Rectal smooth muscle tissue (tissue), 1 donor: Measurements from ENCODE around the gene GRM7.

Source experiments
- H3K27ac ChIP-seq: one replicate; pipeline ENCODE4 v1.7.0; 2013; ENCODE audit warnings: low read depth, low read length, inconsistent platforms
- H3K27me3 ChIP-seq: one replicate; pipeline ENCODE4 v1.7.0; 2013; ENCODE audit warnings: low read length; ENCODE audit not compliant: control insufficient read depth, insufficient read depth
- H3K36me3 ChIP-seq: one replicate; pipeline ENCODE4 v1.7.0; 2013; ENCODE audit warnings: low read length; ENCODE audit not compliant: control insufficient read depth, insufficient read depth
- H3K4me1 ChIP-seq: one replicate; pipeline ENCODE4 v1.7.0; 2013; ENCODE audit warnings: low read length; ENCODE audit not compliant: control insufficient read depth, insufficient read depth
- H3K4me3 ChIP-seq: one replicate; pipeline ENCODE4 v1.7.0; 2013; ENCODE audit warnings: low read length
- H3K9ac ChIP-seq: one replicate; pipeline ENCODE4 v1.7.0; 2013; ENCODE audit warnings: low read length

The GRM7 gene

DNA sequence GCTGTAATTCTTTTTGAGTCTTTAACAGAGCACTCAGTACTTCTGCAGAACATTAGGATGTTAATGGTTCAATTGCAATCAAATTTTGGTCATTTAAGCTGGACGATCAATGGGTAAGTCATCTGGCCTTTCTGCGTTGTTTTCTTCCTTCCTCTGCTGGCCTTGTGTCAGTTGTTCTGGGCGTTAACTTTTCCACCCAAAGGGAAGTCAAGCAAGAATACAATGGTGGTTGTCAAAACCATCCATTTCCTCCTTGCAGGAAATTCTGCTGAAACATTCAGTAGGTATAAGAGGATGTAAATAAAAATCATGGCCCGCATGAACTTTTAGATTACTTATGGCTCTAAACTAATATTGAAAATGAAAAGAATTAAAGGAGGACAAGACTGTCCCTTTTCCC is 584.0 kb downstream of the GRM7 start:
- Histone ChIP-seq H3K36me3 (no peaks in the 10 kb centered on the region), H3K9ac (no peak overlapping the region), H3K4me1 (no peaks in the 10 kb centered on the region), H3K27ac (no peak overlapping the region), H3K4me3 (no peak overlapping the region), H3K27me3 (no peaks in the 10 kb centered on the region)

DNA sequence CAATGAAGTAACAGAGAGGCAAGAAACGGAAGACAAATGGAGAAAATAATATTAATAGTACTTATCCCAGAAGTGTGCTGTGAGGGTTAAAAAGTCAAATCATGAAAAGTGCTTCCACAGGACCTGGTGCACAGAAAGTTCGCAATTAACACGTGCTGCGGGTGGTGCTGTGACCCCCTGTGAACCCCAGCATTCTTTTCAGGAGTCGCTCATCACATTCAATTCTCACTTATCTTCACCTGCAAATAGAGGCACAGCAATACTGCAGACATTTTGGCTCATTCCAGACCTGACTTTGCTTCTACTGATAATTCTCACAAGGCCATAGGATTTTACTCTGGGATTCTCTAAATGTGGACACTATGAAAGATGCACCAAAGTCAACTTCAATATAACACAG is 584.4 kb downstream of the GRM7 start:
- H3K27ac ChIP-seq = no peak overlapping the region
- no peaks in the 10 kb centered on the region for H3K36me3 ChIP-seq
- no peaks in the 10 kb centered on the region for H3K27me3 ChIP-seq
- no peaks in the 10 kb centered on the region for H3K4me1 ChIP-seq
- no peak overlapping the region for H3K9ac ChIP-seq
- H3K4me3 ChIP-seq = no peak overlapping the region

DNA sequence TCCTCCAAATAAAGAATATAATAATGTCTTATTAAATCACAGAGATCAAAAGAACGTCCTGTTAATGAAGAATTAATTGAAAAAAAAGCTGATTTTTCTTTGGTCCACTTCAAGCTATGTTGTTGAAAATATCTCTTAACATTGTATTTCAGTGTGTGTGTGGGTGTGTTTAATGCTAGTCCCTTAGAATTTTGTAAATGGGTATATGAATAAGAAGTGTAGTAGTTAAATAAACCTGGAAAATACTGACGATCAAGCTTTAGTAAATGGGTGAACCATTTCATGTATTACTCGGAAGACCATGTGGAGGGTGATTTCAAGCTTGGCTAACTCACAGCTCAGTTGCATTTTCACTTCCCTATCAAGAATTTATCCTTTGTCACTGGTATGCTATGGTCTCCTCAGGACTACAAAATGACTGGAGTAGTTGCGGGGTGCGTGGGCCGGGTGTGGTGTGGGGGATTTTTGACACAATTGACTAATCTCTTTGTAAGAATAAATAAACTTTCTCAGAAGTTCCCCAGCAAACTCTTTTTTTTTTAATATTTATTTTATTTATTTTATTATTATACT is 586.4 kb downstream of the GRM7 start:
- no peak overlapping the region for H3K27ac ChIP-seq
- no peaks in the 10 kb centered on the region for H3K4me1 ChIP-seq
- H3K4me3 ChIP-seq = no peak overlapping the region
- H3K9ac ChIP-seq = no peak overlapping the region
- no peaks in the 10 kb centered on the region for H3K27me3 ChIP-seq
- H3K36me3 ChIP-seq = no peaks in the 10 kb centered on the region

DNA sequence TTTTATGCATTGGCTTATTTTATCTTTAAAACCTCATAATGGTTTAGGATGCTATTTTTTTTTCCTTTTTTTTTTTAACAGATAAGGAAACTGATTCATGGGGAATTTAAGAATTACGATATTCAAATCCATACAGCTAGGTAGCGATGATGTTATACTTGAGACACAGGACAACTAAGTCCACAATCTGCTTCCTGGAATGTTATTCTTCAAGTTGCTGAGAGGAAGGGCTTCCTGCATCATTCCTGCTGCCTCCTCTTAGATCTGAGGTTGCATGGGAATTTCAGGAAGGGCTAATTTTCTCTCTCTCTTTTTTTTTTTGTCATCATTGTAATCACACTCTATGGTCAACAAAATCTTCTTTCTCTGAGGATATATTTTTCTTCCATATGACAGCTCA is 595.5 kb downstream of the GRM7 start:
- no peaks in the 10 kb centered on the region for H3K4me1 ChIP-seq
- no peak overlapping the region for H3K9ac ChIP-seq
- H3K27ac ChIP-seq = no peak overlapping the region
- no peaks in the 10 kb centered on the region for H3K36me3 ChIP-seq
- H3K27me3 ChIP-seq = no peaks in the 10 kb centered on the region
- no peak overlapping the region for H3K4me3 ChIP-seq

DNA sequence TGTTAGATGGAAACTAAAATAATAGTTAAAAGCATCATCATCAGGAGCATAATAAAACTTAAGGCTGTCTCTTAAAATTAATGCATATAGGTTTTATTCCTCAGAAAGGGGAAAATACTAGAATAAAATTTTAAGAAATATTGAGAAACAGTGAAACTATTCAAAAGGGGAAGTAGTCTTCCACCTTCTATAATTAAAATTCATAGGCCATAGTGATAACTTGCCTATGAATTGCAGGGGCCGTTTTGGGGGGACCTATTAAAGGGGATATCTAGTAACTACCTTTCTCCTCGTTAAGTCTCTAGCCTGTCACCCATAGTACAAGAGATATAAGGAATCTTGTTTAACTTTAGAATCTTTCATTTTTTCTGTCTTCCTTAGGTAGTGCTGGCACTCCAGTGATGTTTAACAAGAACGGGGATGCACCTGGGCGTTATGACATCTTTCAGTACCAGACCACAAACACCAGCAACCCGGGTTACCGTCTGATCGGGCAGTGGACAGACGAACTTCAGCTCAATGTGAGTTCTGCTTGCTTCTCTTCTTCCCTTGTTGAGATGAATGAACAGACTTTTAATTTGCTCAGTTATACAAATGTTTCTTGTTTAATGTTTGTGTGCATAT is 600.4 kb downstream of the GRM7 start:
- Histone ChIP-seq H3K4me3 (no peak overlapping the region), H3K36me3 (no peaks in the 10 kb centered on the region), H3K9ac (no peak overlapping the region), H3K27ac (no peak overlapping the region), H3K4me1 (no peaks in the 10 kb centered on the region), H3K27me3 (no peaks in the 10 kb centered on the region)

DNA sequence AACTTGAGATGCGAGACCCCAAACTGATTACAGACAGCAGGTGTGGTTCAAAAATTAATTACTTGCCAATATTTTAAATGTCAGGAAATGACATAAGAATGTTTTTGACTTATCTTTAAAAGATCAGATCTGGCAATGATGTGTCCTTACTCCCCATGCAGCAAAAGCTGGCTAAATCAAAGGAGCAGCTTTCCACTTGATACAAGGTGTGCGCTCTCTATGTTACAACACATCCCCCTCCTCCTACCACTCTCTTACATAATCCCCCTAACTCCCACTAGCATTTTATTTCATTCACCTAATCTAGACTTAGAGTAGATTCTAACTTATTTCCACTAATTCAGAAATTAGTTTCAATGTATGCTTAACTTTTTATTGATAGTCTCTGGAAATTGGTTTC is 609.0 kb downstream of the GRM7 start:
- H3K4me3 ChIP-seq = no peak overlapping the region
- no peaks in the 10 kb centered on the region for H3K36me3 ChIP-seq
- no peaks in the 10 kb centered on the region for H3K4me1 ChIP-seq
- H3K27me3 ChIP-seq = no peaks in the 10 kb centered on the region
- no peak overlapping the region for H3K27ac ChIP-seq
- no peak overlapping the region for H3K9ac ChIP-seq

DNA sequence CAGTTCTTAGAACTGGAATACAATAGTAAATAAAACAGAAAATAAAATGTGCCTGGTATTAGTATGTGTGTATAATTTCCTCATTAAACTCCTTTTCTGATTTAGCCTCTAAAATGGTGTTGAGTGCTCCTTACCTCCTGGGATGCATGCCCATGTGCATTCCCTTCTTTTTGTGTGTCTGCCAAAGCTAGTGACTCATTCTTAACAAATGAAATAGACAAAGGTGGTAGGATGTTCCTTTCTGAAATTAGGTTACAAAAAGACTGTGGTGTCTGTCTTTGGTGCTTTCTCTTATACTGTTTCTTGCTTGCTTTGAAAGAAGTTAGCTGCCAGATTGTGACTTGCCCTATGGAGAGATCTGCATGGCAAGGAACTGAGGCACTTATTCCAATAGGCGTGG is 623.7 kb downstream of the GRM7 start:
- Histone ChIP-seq H3K27ac (no peak overlapping the region), H3K9ac (no peak overlapping the region), H3K36me3 (no peaks in the 10 kb centered on the region), H3K4me1 (no peaks in the 10 kb centered on the region), H3K4me3 (no peak overlapping the region), H3K27me3 (no peaks in the 10 kb centered on the region)

DNA sequence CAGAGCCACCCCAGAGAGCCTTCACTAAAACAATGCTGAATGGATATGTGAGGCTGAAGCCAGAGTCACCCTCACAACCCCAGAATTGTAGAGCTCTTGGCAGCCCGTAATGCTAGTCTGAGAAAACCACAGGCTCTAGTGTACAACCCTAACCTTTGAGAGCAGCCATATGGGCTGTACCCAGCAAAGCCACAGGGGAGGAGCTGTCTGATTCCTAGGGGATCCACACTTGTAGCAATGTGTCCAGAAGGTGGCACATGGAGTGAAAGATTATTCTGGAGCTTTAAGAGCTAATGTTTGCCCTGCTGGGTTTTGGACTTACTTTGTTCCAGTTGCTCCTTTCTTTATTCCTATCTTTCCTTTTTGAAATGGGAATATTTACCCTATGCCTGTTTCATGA is 626.8 kb downstream of the GRM7 start:
- H3K4me3 ChIP-seq = no peak overlapping the region
- no peaks in the 10 kb centered on the region for H3K36me3 ChIP-seq
- no peak overlapping the region for H3K27ac ChIP-seq
- no peaks in the 10 kb centered on the region for H3K4me1 ChIP-seq
- H3K9ac ChIP-seq = no peak overlapping the region
- H3K27me3 ChIP-seq = no peaks in the 10 kb centered on the region

DNA sequence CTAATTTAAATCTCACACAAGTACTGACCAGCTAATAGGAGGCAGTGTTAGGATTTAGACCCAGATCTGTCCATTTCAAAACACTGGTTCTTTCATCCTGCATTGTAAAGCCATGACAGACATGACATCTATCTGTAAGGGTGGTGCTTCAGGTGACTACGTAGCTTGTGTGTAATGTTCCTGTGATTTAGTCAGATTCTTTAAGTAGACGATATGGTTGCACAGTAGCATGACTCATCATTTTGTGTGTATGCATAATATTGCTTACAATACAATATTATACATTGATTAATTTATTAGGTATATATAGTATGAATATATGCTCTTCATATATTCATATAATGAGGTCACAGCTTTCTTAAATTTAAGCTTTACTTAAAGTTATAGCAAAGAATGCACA is 628.5 kb downstream of the GRM7 start:
- Histone ChIP-seq H3K4me3 (no peak overlapping the region), H3K27ac (no peak overlapping the region), H3K36me3 (no peaks in the 10 kb centered on the region), H3K4me1 (no peaks in the 10 kb centered on the region), H3K27me3 (no peaks in the 10 kb centered on the region), H3K9ac (no peak overlapping the region)

DNA sequence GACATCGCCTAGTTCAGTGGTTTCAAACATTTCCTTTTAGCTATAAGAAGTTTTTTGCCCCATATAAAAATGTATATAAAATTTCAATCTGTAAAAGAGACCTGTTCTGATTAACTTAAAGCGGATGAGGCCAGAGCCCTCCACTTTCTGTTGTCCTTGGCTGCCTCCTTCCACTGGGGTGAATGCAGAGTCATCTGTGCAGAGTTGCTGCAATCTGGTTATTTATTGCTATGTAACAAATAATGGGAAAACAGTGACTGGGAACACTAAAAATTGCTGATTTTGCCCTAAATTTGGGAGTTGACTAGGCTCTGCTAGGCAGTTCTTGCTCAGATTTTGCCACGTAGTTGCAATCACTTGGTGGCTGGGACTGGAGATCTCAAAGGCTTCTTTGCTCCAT is 637.8 kb downstream of the GRM7 start:
- no peak overlapping the region for H3K4me3 ChIP-seq
- no peak overlapping the region for H3K27ac ChIP-seq
- no peaks in the 10 kb centered on the region for H3K36me3 ChIP-seq
- H3K27me3 ChIP-seq = no peaks in the 10 kb centered on the region
- H3K9ac ChIP-seq = no peak overlapping the region
- no peaks in the 10 kb centered on the region for H3K4me1 ChIP-seq

DNA sequence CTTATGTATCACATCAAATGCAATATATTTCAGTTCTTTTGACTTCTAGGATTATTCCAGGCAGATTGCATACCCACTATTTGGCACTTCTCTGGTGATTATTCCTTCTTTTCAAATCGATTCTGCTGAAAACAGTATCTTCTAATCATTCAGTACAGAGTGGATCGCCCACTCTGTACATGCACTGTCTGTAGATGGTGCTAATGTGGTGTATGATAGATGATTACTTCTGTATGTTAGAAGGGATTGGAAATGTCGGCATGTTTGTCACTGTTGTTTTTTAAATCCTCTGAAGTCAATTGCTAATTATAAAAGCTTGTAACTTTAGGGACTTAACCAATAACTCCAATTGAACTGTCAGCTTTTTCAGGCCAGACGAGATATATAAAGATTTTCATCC is 642.5 kb downstream of the GRM7 start:
- Histone ChIP-seq H3K27ac (no peak overlapping the region), H3K4me3 (no peak overlapping the region), H3K27me3 (no peaks in the 10 kb centered on the region), H3K36me3 (no peaks in the 10 kb centered on the region), H3K9ac (no peak overlapping the region), H3K4me1 (no peaks in the 10 kb centered on the region)

DNA sequence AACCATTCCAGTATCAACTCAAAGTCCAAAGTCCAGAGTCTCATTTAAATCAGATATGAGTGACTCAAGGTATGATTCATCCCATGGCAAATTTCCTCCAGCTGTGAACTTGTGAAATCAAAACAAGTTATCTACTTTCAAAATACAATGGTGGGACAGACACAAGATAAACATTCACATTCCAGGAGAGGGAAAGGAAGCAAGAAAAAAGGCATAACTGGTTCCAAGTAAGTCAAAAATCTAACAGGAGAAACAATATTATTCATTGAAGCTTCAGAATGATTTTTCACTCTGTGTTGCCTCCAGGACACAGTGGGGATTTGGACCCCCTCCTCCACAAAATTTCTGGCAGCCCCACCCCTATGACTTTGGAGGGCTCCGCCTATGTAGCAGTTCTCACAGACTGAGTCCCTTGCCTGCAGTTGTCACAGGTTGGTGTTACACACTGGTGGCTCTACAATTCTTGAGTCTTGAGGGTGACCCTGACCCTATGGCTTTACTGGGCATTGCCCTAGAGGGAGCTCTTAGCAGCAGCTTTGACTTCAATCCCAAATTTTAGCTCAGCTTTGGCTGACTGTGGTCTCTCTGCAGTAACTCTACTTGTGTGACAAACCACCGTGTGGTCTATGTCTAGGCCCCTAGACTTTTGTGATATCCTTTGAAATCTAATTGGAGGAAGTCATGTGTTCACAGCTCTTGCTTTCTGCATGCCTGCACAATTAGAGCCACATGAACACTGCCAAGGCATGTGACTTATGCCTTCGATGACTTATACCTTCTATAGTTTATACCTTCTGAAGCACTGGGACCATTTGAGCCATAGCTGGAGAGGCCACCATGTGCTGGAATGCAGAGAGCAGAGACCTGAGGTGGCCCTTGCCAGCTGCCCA is 644.2 kb downstream of the GRM7 start:
- H3K27me3 ChIP-seq = no peaks in the 10 kb centered on the region
- H3K27ac ChIP-seq = no peak overlapping the region
- H3K4me1 ChIP-seq = no peaks in the 10 kb centered on the region
- H3K36me3 ChIP-seq = no peaks in the 10 kb centered on the region
- H3K9ac ChIP-seq = no peak overlapping the region
- H3K4me3 ChIP-seq = no peak overlapping the region
